HG02870 (cell line): ENCODE results near the gene NUDT15.
"Not testable (repeated sequence)": the region's sequence is repeated elsewhere in the genome, so short reads cannot be mapped to it uniquely, and the experiment has no call there.

Experiments
- ATAC-seq: cut with Tn5 transposase; IDR thresholded peaks from one replicate; pipeline ENCODE4 v1.9.1; 2021; ENCODE audit warnings: mild to moderate bottlenecking, moderate library complexity; ENCODE audit not compliant: unreplicated experiment

The NUDT15 gene

GRCh38 chr13:48037346-48038173, at the start of gene NUDT15:
TSS of gene NUDT15 (plus strand) at chr13:48037726. CDS start at chr13:48037747, 21 bp downstream.
- ATAC-seq: peak; percentile 89

- ATAC-seq: no peak
These were observed 47.1 kb upstream of the NUDT15 start for GRCh38 chr13:47990427-47990826.

- ATAC-seq: no peak
These were observed 46.5 kb upstream of the NUDT15 start for GRCh38 chr13:47990920-47991466.

GRCh38 chr13:47991859-47992258, 45.7 kb upstream of the NUDT15 start:
- no peak for ATAC-seq

- ATAC-seq: no peak
These were observed 40.1 kb upstream of the NUDT15 start for GRCh38 chr13:47997384-47997783.

GRCh38 chr13:47999973-48000372, 37.6 kb upstream of the NUDT15 start:
- no peak for ATAC-seq

- peak; percentile 36 for ATAC-seq
These were observed 36.9 kb upstream of the NUDT15 start for GRCh38 chr13:48000559-48001113.

- ATAC-seq: peak; percentile 98
These were observed 36.2 kb upstream of the NUDT15 start, which contains the start of gene SUCLA2 for GRCh38 chr13:48001114-48001881. TSS of gene SUCLA2 (minus strand) at chr13:48001273. CDS start at chr13:48001269, 4 bp downstream.

- ATAC-seq: not testable (repeated sequence)
These were observed 35.5 kb upstream of the NUDT15 start for GRCh38 chr13:48001999-48002398.

GRCh38 chr13:48004201-48004600, 33.3 kb upstream of the NUDT15 start:
- ATAC-seq: no peak

- no peak for ATAC-seq
These were observed 31.1 kb upstream of the NUDT15 start for GRCh38 chr13:48006396-48006795.

- no peak for ATAC-seq
These were observed 28.2 kb upstream of the NUDT15 start for GRCh38 chr13:48009284-48009683.

GRCh38 chr13:48010698-48011097, 26.8 kb upstream of the NUDT15 start:
- no peak for ATAC-seq

GRCh38 chr13:48012668-48013067, 24.9 kb upstream of the NUDT15 start:
- ATAC-seq: no peak

- ATAC-seq: no peak
These were observed 23.2 kb upstream of the NUDT15 start for GRCh38 chr13:48014359-48014758.

- ATAC-seq: no peak
These were observed 18.9 kb upstream of the NUDT15 start for GRCh38 chr13:48018637-48019036.

- no peak for ATAC-seq
These were observed 17.7 kb upstream of the NUDT15 start for GRCh38 chr13:48019796-48020195.

- no peak for ATAC-seq
These were observed 9.5 kb upstream of the NUDT15 start for GRCh38 chr13:48028066-48028465.

GRCh38 chr13:48029859-48030258, 7.7 kb upstream of the NUDT15 start:
- no peak for ATAC-seq

GRCh38 chr13:48038761-48039160, 1.2 kb downstream of the NUDT15 start:
- ATAC-seq: no peak

GRCh38 chr13:48040049-48040448, 2.5 kb downstream of the NUDT15 start:
- no peak for ATAC-seq
